NK-92 (cell line): ENCODE results near the gene CLTB.

ENCODE experiments used
- DNase-seq: peaks from one replicate; lab custom pipeline; 2025; ENCODE audit not compliant: unreplicated experiment; lab: John Stamatoyannopoulos, UW

Gene CLTB

DNA sequence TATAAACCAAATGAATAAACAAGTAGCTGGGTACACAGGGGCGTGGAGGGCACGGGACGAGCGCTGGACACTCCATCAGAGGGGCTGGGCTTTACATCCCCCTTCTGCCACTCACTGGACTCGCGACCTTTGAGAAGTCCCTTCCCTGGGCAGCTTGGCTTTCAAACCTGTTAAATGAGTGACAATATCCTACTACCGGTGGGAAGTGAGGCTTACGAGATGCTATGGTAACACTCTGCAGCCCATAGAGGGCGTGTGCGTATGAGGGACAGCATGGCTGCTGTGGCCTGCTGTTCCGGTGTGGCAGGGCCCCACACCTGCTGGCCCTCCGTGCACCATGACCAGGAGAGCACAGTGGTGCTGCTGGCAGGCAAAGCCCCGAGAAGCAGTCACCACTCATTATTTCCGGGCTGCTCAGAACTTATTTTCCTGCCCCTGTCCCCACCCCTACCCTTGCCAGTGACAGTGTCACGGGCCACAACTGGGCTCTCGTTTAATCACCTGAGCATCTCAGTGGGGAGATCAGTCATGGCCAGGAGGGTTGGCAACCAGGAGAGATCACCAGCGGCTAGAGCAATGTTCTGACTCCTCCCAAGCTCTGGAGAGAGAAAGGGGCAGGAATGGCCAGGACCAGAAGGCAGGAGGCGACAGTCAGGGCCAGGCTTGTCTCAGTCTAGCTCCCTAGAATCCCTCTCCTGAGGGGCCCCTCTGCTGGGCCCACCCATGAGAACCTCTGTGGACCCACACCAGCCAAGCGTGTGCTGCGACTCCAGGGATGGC lies 10.5 kb downstream of the CLTB start:
- DNase-seq = no peak

DNA sequence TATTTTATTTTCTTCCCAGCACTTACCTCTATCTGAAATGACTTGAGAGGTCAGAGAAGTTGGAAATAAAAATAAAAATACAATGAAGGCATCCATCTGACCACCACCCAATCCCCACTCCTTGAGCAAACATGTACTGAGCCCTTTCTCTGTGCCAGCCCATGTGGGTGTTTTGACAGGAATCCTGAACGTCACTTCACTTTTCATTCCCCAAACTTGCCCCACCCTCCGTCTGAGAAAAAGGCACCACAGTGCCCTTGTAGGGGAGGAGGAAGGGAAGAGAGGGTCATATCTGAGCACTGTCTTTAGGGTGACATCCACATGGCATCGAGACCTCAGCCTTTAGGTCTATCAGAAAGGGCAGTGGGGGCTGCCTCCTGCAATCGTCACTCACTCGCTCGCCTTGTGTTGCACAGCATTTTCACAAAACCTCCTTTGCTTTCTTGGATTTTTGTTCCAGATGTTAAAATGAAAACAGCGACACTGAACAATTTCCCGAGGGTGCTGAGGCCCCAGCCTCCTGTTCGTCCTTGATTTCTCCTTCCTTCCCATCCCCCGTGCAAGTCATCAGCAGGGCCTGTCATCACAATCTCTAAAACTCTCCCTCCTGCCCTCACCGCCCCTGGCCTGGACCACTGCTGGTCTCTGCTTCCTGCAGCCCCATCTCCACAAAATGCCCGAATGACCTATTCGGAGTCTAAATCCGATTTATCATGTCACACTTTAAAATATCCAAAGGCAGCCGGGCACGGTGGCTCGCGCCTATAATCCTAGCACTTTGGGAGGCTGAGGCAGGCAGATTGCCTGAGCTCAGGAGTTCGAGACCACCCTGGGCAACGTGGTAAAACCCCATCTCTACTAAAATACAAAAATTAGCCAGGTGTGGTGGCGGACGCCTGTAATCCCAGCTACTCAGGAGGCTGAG lies 14.8 kb downstream of the CLTB start:
- DNase-seq = no peak

DNA sequence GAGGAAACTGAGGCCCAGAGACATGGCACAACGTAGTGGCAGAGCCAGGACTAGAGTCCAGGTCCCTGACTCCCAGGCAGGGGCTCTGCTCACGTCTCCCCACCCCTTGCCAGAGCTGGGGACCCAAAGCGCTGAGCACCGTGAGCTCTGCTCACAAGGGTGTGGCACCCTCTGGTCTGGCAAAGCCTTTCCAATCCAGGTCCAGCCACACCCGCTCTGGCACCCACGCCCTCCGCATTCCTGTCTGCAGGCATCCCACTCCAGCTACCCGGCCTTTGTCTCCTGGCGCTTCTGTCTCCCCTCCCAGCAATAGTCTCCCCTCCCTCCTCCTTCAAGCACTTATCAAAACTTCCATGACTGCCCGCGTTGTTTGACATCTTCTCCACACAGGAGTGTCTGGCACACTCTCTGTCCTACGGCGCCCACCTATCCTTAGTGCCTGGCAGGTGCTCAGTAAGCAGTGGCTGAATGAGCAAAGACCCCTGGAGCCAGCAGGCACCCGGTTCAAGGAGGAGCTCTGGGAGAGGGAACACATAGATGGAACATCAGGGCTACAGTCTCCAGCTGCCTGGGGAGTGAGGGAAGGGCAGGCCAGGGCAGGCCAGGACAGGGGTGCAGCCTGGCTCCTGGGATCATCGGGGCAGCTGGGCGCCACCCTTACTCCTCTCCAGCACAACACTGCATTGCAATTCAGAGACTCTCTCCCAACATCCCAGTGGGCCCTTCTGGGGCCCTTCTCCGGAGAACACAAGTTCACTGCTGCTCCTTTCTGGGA lies 15.8 kb downstream of the CLTB start:
- DNase-seq = no peak

DNA sequence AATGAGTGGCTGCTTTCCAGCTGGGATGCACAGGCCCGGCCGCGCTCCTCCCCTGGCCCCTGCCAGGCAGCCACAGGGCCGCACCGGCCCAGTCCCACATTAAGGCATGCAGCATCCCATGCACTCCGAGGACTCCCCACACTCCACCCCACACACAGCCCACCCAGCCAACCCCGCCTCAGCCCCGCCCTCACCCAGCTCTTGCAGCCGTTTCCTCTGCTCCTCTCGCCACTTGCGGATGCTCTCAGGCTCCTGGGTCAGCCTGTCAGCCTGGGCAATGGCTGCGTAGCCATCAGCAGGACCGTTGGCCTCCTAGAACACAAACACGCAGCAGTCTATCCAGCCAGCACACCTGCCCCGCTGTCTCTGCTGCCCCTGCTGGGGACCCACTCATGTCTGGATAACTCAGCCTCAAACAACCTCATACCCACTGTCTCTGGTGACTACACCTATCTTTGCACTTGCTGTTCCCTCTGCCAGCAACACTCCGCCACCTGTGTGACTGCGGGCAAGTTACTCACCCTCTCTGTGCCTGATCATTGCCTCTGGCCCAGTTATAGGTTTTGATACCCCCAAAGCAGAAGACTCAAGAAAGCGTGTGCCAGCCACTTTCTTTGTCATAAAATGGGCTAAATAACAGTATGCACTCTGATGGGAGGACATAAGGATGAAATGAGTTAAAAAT lies 18.5 kb downstream of the CLTB start:
- no peak for DNase-seq

DNA sequence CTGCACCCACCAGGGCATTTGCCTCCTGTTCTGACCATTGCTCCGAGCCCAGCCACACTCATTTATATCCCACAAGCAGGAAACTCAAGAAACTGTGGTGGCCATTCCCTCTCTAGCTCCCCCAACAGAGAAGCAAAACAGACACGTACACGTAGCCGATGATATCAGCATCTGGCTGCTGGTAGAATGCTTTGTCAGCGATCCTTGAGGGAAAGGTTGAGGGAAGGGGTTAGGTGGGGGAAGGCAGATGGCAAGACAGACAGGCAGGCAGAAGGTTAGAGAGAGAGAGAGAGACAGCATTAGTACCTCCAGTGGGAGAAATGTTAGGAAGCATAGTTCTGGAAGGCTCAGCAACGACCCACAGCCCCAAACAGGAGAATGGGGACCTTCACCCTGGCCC lies 20.0 kb downstream of the CLTB start:
- DNase-seq = no peak

DNA sequence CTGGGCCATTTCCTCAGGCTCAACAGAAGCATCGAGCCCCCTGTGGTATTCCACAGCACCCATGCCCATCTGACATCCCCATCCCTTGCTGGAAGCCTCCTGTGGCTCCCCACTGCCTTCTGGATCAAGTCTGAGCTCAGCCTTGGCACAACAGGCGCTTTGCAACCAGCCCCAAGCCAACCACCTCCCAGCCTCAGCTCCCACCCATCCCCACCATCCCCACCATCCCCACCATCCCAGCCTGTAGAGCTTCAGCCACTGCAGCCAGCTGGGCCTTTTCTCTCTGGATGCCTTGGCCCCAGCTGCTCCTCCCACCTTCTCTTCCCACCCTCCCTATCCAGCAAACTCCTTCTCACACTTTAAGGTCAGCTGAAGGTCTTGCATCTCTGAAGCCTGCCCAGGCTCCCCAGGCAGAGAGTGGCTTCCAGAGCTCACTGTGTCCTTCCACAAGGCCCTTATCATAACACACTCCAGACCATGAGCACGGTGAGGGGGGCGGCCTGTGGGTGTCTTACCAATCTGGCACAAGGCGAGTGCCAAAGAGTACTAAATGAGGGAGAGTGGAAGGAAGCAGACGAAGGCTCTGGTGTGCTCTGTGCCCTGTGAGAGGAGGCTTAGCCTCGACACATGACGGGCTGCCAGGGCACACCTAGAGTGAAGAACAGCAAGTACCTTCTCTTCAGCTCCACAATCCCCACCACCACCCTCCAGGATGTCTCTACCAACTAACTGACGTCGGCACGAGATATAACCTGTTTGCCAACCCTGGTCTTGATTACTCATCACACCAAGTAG lies 21.3 kb downstream of the CLTB start:
- no peak for DNase-seq

DNA sequence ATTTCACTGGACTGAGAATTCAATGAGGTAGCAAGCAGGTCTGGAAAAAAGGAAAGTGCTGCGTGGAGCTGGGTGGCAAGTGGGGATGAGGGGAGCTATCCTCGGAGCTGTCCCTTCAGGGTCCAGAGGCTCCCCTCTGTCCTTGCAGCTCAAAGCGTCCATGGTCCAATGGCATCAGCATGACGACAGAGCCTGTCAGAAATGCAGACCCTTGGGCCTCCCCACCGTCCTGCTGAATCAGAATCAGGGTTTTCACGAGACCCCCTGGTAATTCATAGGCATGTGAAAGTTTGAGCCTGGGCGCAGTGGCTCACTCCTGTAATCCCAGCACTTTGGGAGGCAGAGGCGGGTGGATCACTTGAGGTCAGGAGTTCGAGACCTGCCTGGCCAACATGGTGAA lies 22.2 kb downstream of the CLTB start:
- DNase-seq = no peak

DNA sequence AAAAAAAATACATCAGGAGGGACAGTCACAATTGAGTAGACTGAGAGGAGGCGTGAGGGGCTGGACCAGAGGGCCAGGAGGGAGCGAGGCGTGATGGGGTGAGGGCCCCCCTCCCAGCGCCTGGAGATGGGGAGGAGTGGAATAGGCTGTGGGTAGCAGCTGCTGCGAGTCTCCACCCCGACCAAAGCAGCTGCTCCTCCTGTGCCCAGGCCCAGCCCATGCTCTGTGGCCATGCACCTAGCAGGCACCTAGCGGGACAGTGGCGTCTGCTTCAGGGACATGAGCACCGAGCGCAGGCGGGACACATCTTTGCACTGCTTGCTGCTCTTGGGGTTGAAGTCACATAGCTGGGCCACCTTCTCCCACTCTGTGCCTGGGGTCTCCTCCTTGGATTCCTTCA lies 23.8 kb downstream of the CLTB start:
- no peak for DNase-seq

DNA sequence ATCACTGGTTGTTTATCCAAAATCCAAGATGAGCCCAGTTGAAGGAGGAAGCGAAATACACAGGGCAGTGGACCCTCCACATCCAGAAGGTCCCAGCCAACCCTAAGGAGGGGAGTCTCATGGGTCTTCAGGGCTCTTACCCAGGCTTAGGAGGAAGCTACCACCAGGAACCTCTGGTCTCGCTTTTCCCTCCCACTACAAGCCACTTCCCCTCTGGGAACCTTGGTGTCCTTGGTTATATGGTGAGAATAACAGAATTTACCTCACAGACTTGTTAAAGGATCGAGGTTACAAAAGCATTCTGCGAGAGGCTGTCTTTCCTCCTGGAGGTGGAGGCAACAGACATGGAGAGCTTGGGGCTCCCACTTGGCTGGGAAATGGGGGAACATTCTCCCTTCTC lies 24.3 kb downstream of the CLTB start:
- no peak for DNase-seq

DNA sequence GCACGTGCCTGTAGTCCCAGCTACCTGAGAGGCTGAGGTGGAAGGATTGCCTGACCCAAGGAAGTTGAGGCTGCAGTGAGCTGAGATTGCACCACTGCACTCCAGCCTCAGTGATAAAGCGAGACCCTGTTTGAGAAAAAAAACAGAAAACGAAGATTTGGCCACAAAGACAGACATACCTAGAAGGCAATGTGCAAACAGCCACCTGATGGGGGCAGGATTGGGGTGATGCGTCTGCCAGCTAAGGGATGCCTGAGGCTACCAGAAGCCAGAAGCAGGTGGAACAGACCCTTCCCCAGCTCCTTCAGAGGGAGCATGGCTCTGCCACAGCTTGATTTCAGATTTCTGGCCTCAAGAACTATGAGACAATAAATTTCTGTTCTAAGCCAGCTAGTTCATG lies 24.9 kb downstream of the CLTB start:
- DNase-seq = no peak

DNA sequence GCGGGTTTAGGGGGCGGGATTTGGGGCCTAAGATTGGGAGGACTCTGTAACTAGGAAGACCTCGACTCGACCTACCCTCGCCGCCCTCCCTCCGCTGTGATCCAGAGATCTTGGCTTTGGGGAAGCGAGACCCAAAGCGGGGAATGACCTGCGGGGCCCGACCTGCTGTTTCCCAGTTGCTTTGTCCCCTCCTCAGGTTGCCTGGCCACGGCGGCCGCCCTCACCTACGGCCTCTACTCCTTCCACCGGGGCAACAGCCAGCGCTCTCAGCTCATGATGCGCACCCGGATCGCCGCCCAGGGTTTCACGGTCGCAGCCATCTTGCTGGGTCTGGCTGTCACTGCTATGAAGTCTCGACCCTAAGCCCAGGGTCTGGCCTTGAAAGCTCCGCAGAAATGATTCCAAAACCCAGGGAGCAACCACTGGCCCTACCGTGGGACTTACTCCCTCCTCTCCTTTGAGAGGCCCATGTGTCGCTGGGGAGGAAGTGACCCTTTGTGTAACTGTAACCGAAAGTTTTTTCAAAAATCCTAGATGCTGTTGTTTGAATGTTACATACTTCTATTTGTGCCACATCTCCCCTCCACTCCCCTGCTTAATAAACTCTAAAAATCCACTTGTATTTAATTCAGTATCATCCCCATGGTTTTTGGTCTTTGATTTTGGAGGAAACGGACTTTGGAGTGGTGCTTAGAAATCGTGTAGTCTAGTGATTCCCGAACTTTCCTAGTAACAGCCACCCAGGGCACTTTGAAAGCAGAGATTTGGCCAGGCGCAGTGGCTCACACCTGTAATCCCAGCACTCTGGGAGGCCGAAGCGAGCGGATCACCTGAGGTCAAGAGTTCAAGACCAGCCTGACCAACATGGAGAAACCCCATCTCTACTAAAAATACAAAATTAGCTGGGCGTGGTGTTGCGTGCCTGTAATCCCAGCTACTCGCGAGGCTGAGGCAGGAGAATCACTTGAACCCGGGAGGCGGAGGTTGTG lies 26.9 kb downstream of the CLTB start:
- no peak for DNase-seq

DNA sequence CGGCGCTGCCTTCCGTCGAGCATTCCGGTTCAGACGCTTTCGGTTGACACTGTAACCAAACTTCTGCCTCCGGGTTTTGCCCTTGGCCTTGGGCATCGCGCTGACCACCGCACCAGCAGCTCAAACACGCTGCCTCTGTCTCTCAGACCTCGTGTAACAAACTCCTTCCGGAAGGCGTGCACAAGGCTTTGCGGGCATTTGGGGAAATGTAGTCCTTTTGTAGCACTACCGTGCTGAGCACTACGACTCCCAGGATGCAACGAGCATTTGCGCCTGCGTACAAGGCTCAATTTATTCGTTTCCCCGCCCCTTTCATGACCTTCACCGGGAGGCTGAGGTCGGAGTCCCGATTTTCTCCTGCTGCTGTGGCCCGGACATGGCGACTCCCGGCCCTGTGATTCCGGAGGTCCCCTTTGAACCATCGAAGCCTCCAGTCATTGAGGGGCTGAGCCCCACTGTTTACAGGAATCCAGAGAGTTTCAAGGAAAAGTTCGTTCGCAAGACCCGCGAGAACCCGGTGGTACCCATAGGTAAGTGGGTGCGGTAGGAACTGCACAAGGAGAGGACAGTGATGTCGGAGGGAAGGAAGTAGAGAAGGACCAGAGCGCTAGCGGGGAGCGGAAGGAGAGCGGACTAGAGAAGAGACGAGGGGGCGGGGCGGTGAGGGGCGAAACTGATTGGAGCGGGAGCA lies 27.8 kb downstream of the CLTB start, which contains the start of the genes HIGD2A and NOP16:
TSS of gene HIGD2A (plus strand) at position 308 of the 691 bp plus-strand sequence. CDS start at position 377, 69 bp downstream.
TSS of gene NOP16 (minus strand) at position 155 of the 691 bp plus-strand sequence. CDS start at position 96, 59 bp downstream.
- peak; percentile 95 for DNase-seq

DNA sequence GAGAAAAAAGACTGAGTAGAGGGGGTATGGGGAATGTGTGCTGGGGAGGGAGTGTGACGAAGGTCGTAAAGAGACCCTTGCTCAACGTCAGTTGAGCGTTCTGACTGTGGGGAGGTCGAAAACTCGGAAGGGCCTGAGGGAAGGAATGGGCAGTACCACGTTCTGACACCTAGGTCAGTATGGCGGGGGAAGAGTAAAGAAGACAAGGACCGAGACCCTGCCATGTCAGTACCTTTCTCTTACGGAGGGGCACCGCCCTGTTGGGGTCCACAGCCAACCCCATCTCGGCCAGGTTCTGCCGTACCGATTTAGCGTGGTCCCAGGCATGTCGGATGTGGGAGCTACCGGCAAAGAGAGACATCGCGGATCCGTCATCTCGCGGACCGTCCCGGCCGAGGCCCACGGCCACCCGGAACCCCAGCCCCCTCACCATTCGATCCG lies 28.3 kb downstream of the CLTB start:
- no peak for DNase-seq

DNA sequence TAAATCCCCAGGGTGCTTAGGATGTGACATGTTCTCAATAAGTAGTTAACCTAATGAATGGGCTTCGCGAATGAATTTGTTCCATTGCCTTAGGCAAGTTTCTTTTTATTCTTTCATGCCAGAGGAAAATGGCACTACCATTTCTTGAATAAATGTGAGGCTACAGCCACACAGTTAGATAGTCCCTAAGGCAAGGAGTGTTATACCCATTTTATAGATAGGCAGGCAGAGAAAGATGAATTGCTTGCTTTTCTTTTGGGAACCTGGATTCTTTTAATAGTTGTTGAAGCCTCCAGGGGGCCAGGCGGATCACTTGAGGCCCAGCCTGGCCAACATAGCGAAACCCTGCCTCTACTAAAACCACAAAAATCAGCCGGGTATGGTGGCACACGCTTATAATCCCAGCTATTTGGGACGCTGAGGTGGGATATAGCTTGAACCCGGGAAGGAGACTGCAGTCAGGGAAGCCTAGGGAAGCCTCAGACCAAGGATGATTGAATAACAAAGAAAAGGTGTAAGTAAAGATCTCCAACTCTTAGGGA lies 28.9 kb downstream of the CLTB start:
- no peak for DNase-seq

DNA sequence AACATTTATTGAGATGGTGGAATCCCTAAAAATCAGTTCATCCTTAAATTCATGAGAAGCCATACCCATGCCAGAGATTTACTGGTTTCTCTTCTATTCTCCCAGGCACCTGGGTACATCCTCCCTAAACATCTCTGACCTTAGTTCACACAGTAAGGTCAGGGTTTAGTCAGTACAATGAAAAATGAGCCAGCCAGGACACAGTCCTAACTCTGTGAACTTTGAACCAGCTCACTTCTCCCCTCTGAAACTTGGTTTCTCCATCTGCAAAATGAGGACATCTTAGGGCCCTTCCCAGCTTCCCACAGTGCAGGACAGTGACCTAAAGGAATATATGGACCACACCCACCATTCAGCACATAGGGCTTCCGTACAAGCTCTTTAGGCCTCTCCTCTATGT lies 29.8 kb downstream of the CLTB start:
- DNase-seq = no peak

DNA sequence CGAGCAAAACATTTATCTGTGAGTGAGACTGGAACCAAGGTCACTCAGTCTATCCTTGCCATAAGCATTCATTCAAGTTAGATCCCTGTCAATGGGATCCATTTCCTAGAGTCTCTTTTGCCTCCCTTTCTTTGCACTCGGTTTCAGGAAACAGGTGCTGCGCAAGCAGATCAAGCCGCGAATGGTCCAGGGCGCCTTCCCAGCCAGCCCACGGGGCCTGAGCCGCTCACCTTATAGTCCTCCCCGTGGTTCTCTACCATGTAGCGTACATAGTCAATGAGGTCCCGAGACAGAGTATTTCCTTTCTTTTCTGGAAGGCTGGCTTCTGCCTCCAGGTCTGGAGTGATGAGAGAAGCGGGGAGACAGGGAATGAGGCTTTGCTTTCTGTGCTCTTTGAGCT lies 31.3 kb downstream of the CLTB start:
- DNase-seq = no peak

DNA sequence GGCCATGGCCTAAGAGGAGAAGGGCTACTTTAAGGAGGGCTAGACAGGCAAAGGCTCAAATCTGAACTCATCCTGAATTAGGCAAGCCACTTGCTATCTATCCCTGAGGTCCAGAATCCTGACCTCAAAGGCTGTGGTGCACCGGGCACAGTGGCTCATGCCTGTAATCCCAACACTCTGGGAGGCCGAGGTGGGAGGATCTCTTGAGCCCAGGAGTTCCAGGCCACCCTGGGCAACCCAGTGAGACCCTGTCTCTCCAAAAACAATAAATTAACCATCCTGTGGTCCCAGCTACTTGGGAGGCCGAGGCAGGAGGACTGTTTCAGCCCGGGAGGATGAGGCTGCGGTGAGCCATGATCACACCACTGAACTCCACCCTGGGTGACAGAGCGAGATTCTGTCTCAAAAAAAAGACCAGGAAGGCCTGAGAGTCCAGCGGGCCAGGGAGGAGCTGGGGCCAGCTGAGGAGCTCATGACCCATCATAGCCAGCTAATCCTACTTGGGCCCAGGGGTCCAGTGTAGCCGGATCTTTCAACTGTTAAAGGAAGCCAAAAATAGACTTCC lies 31.9 kb downstream of the CLTB start:
- DNase-seq = no peak
